ENCODE measurements around the gene ALG12. TPM values are rescaled to one million over a fixed set of nuclear protein-coding genes. Genes with fewer than 3 reads are reported as not detected.
A peak's percentile ranks its signal among the peaks of the same experiment; 100 is the strongest.

The ALG12 gene
- total and polyA plus RNA-seq, 2 of the 13 experiments (the other 11 are each of a cell fraction or from before 2014, with no cell fraction given): 7.8 to 15.8 TPM

DNA sequence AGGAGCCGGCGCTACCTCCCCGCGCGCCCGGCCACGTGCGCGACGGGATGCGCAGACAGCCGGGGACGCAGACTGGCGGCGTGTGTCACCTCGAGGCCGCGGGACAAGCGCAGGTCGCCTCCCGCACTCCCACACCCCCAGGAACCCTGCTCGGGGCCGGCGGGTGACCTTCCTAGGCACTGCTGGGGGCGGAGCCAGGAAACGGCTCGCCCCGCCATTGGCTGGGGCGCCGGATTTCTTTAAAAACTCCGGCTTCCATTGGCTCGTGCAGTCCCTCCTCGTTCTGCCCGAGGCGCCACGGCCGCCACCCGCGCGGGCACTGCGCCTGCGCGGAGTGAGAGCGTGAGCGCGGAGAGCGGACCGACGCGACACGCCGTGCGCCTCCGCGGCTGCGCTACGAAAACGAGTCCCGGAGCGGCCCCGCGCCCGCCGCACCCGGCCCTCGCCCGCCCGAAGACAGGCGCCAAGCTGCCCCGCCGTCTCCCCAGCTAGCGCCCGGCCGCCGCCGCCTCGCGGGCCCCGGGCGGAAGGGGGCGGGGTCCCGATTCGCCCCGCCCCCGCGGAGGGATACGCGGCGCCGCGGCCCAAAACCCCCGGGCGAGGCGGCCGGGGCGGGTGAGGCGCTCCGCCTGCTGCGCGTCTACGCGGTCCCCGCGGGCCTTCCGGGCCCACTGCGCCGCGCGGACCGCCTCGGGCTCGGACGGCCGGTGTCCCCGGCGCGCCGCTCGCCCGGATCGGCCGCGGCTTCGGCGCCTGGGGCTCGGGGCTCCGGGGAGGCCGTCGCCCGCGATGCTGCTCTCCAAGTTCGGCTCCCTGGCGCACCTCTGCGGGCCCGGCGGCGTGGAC, 42.1 kb upstream of the ALG12 start, which contains the start of gene PIM3 (continued):
- TF ChIP-seq, protein P1, sequence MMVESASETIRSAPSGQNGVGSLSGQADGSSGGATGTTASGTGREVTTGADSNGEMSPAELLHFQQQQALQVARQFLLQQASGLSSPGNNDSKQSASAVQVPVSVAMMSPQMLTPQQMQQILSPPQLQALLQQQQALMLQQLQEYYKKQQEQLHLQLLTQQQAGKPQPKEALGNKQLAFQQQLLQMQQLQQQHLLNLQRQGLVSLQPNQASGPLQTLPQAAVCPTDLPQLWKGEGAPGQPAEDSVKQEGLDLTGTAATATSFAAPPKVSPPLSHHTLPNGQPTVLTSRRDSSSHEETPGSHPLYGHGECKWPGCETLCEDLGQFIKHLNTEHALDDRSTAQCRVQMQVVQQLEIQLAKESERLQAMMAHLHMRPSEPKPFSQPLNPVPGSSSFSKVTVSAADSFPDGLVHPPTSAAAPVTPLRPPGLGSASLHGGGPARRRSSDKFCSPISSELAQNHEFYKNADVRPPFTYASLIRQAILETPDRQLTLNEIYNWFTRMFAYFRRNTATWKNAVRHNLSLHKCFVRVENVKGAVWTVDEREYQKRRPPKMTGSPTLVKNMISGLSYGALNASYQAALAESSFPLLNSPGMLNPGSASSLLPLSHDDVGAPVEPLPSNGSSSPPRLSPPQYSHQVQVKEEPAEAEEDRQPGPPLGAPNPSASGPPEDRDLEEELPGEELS (CRISPR knock-in tag; IDR thresholded peaks at IDR 0.05): no peak; the same call in 1 of the 2 replicates
- TF ChIP-seq AHR (CRISPR knock-in tag; IDR thresholded peaks at IDR 0.05) (no peak), ASH2L (IDR thresholded peaks at IDR 0.05; ENCODE audit: insufficient read length, low read depth, low read length) (peak; percentile 16), ZNF850 (CRISPR knock-in tag; conservative IDR thresholded peaks at IDR 0.05) (no peak), ZFP37 (CRISPR knock-in tag; IDR thresholded peaks at IDR 0.05; ENCODE audit: borderline replicate concordance) (0 out of 2 replicates have a peak, but pooled peaks have one; percentile 42), HDAC2 (CRISPR knock-in tag; IDR thresholded peaks at IDR 0.05) (0 out of 2 replicates have a peak, but pooled peaks have one; percentile 21), NR2F2 (IDR thresholded peaks at IDR 0.05; ENCODE audit: borderline replicate concordance, low read depth) (no peak), POLR2AphosphoS5 (IDR thresholded peaks at IDR 0.05; ENCODE audit: low read depth, low read length) (peak; percentile 83), KLF6 (CRISPR knock-in tag; IDR thresholded peaks at IDR 0.05) (no peak), ZNF530 (CRISPR knock-in tag; IDR thresholded peaks at IDR 0.05; ENCODE audit: low read depth) (no peak)
- TF ChIP-seq, protein P2, sequence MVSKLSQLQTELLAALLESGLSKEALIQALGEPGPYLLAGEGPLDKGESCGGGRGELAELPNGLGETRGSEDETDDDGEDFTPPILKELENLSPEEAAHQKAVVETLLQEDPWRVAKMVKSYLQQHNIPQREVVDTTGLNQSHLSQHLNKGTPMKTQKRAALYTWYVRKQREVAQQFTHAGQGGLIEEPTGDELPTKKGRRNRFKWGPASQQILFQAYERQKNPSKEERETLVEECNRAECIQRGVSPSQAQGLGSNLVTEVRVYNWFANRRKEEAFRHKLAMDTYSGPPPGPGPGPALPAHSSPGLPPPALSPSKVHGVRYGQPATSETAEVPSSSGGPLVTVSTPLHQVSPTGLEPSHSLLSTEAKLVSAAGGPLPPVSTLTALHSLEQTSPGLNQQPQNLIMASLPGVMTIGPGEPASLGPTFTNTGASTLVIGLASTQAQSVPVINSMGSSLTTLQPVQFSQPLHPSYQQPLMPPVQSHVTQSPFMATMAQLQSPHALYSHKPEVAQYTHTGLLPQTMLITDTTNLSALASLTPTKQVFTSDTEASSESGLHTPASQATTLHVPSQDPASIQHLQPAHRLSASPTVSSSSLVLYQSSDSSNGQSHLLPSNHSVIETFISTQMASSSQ (IDR thresholded peaks at IDR 0.05; ENCODE audit: low read depth): no peak
- TF ChIP-seq, protein P2 (CRISPR knock-in tag; IDR thresholded peaks at IDR 0.05; ENCODE audit: borderline replicate concordance): peak; percentile 35; the same call in 1 of the 2 replicates
- TF ChIP-seq, protein P3, sequence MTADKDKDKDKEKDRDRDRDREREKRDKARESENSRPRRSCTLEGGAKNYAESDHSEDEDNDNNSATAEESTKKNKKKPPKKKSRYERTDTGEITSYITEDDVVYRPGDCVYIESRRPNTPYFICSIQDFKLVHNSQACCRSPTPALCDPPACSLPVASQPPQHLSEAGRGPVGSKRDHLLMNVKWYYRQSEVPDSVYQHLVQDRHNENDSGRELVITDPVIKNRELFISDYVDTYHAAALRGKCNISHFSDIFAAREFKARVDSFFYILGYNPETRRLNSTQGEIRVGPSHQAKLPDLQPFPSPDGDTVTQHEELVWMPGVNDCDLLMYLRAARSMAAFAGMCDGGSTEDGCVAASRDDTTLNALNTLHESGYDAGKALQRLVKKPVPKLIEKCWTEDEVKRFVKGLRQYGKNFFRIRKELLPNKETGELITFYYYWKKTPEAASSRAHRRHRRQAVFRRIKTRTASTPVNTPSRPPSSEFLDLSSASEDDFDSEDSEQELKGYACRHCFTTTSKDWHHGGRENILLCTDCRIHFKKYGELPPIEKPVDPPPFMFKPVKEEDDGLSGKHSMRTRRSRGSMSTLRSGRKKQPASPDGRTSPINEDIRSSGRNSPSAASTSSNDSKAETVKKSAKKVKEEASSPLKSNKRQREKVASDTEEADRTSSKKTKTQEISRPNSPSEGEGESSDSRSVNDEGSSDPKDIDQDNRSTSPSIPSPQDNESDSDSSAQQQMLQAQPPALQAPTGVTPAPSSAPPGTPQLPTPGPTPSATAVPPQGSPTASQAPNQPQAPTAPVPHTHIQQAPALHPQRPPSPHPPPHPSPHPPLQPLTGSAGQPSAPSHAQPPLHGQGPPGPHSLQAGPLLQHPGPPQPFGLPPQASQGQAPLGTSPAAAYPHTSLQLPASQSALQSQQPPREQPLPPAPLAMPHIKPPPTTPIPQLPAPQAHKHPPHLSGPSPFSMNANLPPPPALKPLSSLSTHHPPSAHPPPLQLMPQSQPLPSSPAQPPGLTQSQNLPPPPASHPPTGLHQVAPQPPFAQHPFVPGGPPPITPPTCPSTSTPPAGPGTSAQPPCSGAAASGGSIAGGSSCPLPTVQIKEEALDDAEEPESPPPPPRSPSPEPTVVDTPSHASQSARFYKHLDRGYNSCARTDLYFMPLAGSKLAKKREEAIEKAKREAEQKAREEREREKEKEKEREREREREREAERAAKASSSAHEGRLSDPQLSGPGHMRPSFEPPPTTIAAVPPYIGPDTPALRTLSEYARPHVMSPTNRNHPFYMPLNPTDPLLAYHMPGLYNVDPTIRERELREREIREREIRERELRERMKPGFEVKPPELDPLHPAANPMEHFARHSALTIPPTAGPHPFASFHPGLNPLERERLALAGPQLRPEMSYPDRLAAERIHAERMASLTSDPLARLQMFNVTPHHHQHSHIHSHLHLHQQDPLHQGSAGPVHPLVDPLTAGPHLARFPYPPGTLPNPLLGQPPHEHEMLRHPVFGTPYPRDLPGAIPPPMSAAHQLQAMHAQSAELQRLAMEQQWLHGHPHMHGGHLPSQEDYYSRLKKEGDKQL (CRISPR knock-in tag; IDR thresholded peaks at IDR 0.05; ENCODE audit: low read depth): 0 out of 2 replicates have a peak, but pooled peaks have one; percentile 21
- TF ChIP-seq, protein P4, sequence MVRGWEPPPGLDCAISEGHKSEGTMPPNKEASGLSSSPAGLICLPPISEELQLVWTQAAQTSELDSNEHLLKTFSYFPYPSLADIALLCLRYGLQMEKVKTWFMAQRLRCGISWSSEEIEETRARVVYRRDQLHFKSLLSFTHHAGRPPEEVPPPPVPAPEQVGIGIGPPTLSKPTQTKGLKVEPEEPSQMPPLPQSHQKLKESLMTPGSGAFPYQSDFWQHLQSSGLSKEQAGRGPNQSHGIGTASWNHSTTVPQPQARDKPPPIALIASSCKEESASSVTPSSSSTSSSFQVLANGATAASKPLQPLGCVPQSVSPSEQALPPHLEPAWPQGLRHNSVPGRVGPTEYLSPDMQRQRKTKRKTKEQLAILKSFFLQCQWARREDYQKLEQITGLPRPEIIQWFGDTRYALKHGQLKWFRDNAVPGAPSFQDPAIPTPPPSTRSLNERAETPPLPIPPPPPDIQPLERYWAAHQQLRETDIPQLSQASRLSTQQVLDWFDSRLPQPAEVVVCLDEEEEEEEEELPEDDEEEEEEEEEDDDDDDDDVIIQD (CRISPR knock-in tag; IDR thresholded peaks at IDR 0.05; ENCODE audit: low read depth): no peak; the same call in 1 of the 2 replicates
